Esophagus squamous epithelium (tissue), 5 donors: ENCODE measurements around the gene POLRMT. TPM values are rescaled to one million over a fixed set of nuclear protein-coding genes. Genes with fewer than 3 reads are reported as not detected.

Experiments used
- DNase-seq: peaks from one replicate; lab custom pipeline; 2025; lab: John Stamatoyannopoulos, UW
- H3K27ac ChIP-seq, 4 donors: fragments of 200-600 bp; sonication (generic); one replicate each; pipeline ENCODE4 v1.5.1; 2016 to 2019; ENCODE audit warnings: mild to moderate bottlenecking in 1 of 4
- H3K27me3 ChIP-seq, 4 donors: fragments of 200-600 bp; sonication (generic); 1 replicate in 3 of 4; 2 replicates in 1 of 4; pipeline versions ENCODE4 v1.5.1 to v1.6.0; 2017 to 2021; ENCODE audit warnings: antibody characterized with exemption in 1 of 4
- H3K36me3 ChIP-seq, 3 donors: fragments of 200-600 bp; sonication (generic); one replicate each; pipeline ENCODE4 v1.5.1; 2016 to 2019
- H3K4me1 ChIP-seq, 3 donors: fragments of 200-600 bp; sonication (generic); one replicate each; pipeline ENCODE4 v1.5.1; 2017 to 2019
- H3K4me3 ChIP-seq, 4 donors: fragments of 200-600 bp; sonication (generic); 1 replicate in 3 of 4; 2 replicates in 1 of 4; pipeline ENCODE4 v1.5.1; 2016 to 2019; ENCODE audit warnings: mild to moderate bottlenecking in 2 of 4, moderate library complexity in 1 of 4
- H3K9me3 ChIP-seq, 3 donors: fragments of 200-600 bp; sonication (generic); one replicate each; pipeline ENCODE4 v1.5.1; 2016 to 2019
- CTCF ChIP-seq, 6 experiments: fragments of 450-650 bp in 4 of 6; fragments of 200-600 bp in 2 of 6; sonication (generic) in 2 of 6; IDR thresholded peaks; one replicate each; pipeline ENCODE4 v1.5.1; 2016 to 2019; ENCODE audit warnings: antibody characterized with exemption in 6 of 6, mild to moderate bottlenecking in 4 of 6, moderate library complexity in 4 of 6
- POLR2A ChIP-seq, 4 donors: fragments of 450-650 bp; IDR thresholded peaks; one replicate each; pipeline ENCODE4 v1.6.1; 2017; ENCODE audit warnings: antibody characterized with exemption in 4 of 4, mild to moderate bottlenecking in 4 of 4, moderate library complexity in 3 of 4
- whole genome bisulfite sequencing, 2 donors: methylation state at CpG; one replicate each; pipeline ENCODE4 v1.1.5; 2018; 5-methylcytosine and 5-hydroxymethylcytosine counted together
- intact Hi-C: fragments of 100-400 bp; cut with DNase I; formaldehyde crosslinking; loops from one replicate; pipeline ENCODE4 v1.15.0; 2022
- total RNA-seq, 4 donors: library from RNA; depleted of rRNA; stranded (reverse); fragments of >200 nt; gene quantifications; one replicate each; pipeline ENCODE4 v1.1.0, GENCODE V29; 2016
- donor health status: DM: yes; HTN: yes; CAD: no.

Gene POLRMT
- total RNA-seq, 4 donors from 2014 or later, result 23.5 to 32.3 (median 25.0) TPM

- Histone ChIP-seq H3K9me3 (no peaks in the 10 kb centered on the region), H3K4me3 (no peak overlapping the region), H3K27me3 (peaks cover 0 to 30% (median 0%) of the 10 kb centered on the region in 4 donors), H3K36me3 (peaks cover 29 to 67% (median 35%) of the 10 kb centered on the region in 3 donors), H3K27ac (no peak overlapping the region), H3K4me1 (peaks cover 3 to 41% (median 7%) of the 10 kb centered on the region in 3 donors)
- intact Hi-C loops, result no loop called here
- DNase-seq, result no peak
- WGBS, 2 donors, result 20 to 87% methylated on average over 1 to 3 of the region's 40 CpGs
- TF ChIP-seq POLR2A (IDR thresholded peaks at IDR 0.05), result no peak
- TF ChIP-seq CTCF (IDR thresholded peaks at IDR 0.05), result no peak
Observed at GRCh38 chr19:581399-582111, 51.8 kb downstream of the POLRMT start.

GRCh38 chr19:580274-580835 is 53.0 kb downstream of the POLRMT start:
- Histone ChIP-seq H3K4me1 (peaks cover 14 to 53% (median 19%) of the 10 kb centered on the region in 3 donors), H3K36me3 (peaks cover 29 to 67% (median 35%) of the 10 kb centered on the region in 3 donors), H3K4me3 (no peak overlapping the region), H3K9me3 (no peaks in the 10 kb centered on the region), H3K27ac (no peak overlapping the region), H3K27me3 (peaks cover 0 to 18% (median 0%) of the 10 kb centered on the region in 4 donors)
- WGBS, 2 donors, result 93% methylated on average over 2 of the region's 22 CpGs; no CpG with 5 or more reads in 1 of the 2 donors
- no peak for TF ChIP-seq POLR2A (IDR thresholded peaks at IDR 0.05)
- no peak for TF ChIP-seq CTCF (IDR thresholded peaks at IDR 0.05)
- DNase-seq, result no peak
- intact Hi-C loops, result no loop called here

GRCh38 chr19:579842-580155 is 53.5 kb downstream of the POLRMT start:
- intact Hi-C loops, result no loop called here
- 96 to 100% methylated on average over 3 to 5 of the region's 11 CpGs for WGBS, 2 donors
- DNase-seq, result no peak
- Histone ChIP-seq H3K36me3 (peaks cover 29 to 67% (median 35%) of the 10 kb centered on the region in 3 donors), H3K4me3 (no peak overlapping the region), H3K27ac (no peak overlapping the region), H3K27me3 (peaks cover 0 to 13% (median 0%) of the 10 kb centered on the region in 4 donors), H3K9me3 (no peaks in the 10 kb centered on the region), H3K4me1 (peaks cover 19 to 59% (median 24%) of the 10 kb centered on the region in 3 donors)
- TF ChIP-seq CTCF (IDR thresholded peaks at IDR 0.05) (no peak), POLR2A (IDR thresholded peaks at IDR 0.05) (no peak)

DNA sequence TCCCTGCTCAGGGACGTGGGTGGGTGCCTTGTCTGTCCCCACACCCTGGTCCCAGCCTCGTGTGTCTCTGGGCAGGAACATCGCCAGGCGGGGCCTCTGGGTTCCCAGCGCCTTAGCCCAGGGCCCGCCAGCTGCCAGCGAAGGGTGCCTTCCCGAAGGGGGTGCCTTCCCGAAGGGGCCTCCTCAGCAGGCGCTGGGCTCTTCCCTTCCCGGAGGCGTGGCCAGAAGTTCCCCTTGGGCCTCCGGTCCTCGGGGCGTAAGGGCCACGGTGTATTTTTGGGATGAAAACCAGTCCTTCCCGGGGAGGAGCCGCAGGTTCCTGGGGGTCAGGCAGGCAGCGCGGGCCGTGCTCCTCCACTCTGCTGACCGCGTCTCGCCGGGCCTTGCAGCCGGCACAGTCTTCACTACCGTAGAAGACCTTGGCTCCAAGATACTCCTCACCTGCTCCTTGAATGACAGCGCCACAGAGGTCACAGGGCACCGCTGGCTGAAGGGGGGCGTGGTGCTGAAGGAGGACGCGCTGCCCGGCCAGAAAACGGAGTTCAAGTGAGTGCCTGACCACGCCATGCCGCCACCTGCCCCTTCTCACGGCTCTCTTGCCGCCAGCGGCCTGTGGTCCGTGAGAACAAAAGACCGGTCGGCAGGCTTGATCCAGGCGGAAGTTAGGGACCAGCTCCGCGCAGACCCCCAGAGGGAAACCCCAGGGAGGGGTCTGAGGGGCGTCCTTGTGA is 54.1 kb downstream of the POLRMT start:
- H3K27ac ChIP-seq, result no peak overlapping the region
- WGBS, 2 donors, result 80% methylated on average over 5 to 9 of the region's 46 CpGs
- no peak for DNase-seq
- H3K9me3 ChIP-seq, result no peaks in the 10 kb centered on the region
- peaks cover 0 to 7% (median 0%) of the 10 kb centered on the region in 4 donors for H3K27me3 ChIP-seq
- peaks cover 29 to 67% (median 35%) of the 10 kb centered on the region in 3 donors for H3K36me3 ChIP-seq
- peaks cover 24 to 60% (median 29%) of the 10 kb centered on the region in 3 donors for H3K4me1 ChIP-seq
- no peak overlapping the region for H3K4me3 ChIP-seq
- TF ChIP-seq CTCF (IDR thresholded peaks at IDR 0.05), result no peak
- intact Hi-C loops, result no loop called here
